Activated T-helper 2 cell treated with anti-CD3 and anti-CD28 coated beads, Interferon-gamma antibody, Interleukin-2, Interleukin-4, amounts not matched to agents 10 μg/mL and 5 μg/mL and 100 μg/mL, durations not matched to agents 14 hours and 24 hours and 36 hours (primary cell): ENCODE data around the gene SCAF8. TPM values are rescaled to one million over a fixed set of nuclear protein-coding genes. Genes with fewer than 3 reads are reported as not detected.
"Not testable (repeated sequence)": the region's sequence is repeated elsewhere in the genome, so short reads cannot be mapped to it uniquely, and the experiment has no call there.

Experiments
- DNase-seq: peaks from one replicate; pipeline ENCODE4 v3.0.0; 2021; ENCODE audit warnings: low spot score
- H3K27ac Mint-ChIP-seq: one replicate; pipeline ENCODE4 v1.8.0; 2021; ENCODE audit warnings: mixed read lengths
- H3K27me3 Mint-ChIP-seq: one replicate; pipeline ENCODE4 v1.8.0; 2021; ENCODE audit warnings: low read depth, mixed read lengths
- H3K36me3 Mint-ChIP-seq: one replicate; pipeline ENCODE4 v1.8.0; 2021; ENCODE audit warnings: low read depth, mixed read lengths
- H3K4me1 Mint-ChIP-seq: one replicate; pipeline ENCODE4 v1.8.0; 2021; ENCODE audit warnings: low read depth, mixed read lengths
- H3K4me3 Mint-ChIP-seq: one replicate; pipeline ENCODE4 v1.8.0; 2021; ENCODE audit warnings: low read depth, mild to moderate bottlenecking, moderate library complexity, mixed read lengths
- H3K9me3 Mint-ChIP-seq: one replicate; pipeline ENCODE4 v1.8.0; 2021; ENCODE audit warnings: mixed read lengths
- intact Hi-C: fragments of 100-400 bp; cut with micrococcal nuclease; formaldehyde crosslinking; loops from one replicate; pipeline ENCODE4 v1.15.1; 2023
- total RNA-seq: library from RNA; stranded (reverse); gene quantifications from 2 replicates; pipeline ENCODE4 v1.2.3, GENCODE V29; 2022

SCAF8 gene
- total RNA-seq = 35.4 and 37.3 TPM in 2 replicates

- H3K27ac Mint-ChIP-seq = peak within 1 kb of the TSS; percentile 98
- peaks cover 25% of the 10 kb centered on the region for H3K4me1 Mint-ChIP-seq
- peak within 1 kb of the TSS; percentile 91 for H3K4me3 Mint-ChIP-seq
- peak; percentile 83 for DNase-seq
- no peaks in the 10 kb centered on the region for H3K27me3 Mint-ChIP-seq
- intact Hi-C loops = loop anchor here (1.0 to 10.0 kb wide), 7 partner anchors 58 to 684 kb away; partner anchors contain the start of gene TFB1M
- peaks cover 25% of the 10 kb centered on the region for H3K36me3 Mint-ChIP-seq
- no peaks in the 10 kb centered on the region for H3K9me3 Mint-ChIP-seq
These were observed at the start of gene SCAF8 for GRCh38 chr6:154733183-154733625. TSS of gene SCAF8 (plus strand) at chr6:154733416. CDS start at chr6:154733901, 485 bp downstream.

GRCh38 chr6:154683756-154684523 lies 49.3 kb upstream of the SCAF8 start:
- no peaks in the 10 kb centered on the region for H3K9me3 Mint-ChIP-seq
- intact Hi-C loops = no loop called here
- H3K27ac Mint-ChIP-seq = no peak overlapping the region
- no peaks in the 10 kb centered on the region for H3K36me3 Mint-ChIP-seq
- H3K4me1 Mint-ChIP-seq = peaks cover 10% of the 10 kb centered on the region
- H3K4me3 Mint-ChIP-seq = no peak overlapping the region
- peaks cover 9% of the 10 kb centered on the region for H3K27me3 Mint-ChIP-seq
- no peak for DNase-seq

GRCh38 chr6:154686162-154686561 lies 47.1 kb upstream of the SCAF8 start:
- no peak overlapping the region for H3K4me3 Mint-ChIP-seq
- intact Hi-C loops = no loop called here
- no peak for DNase-seq
- peaks cover 14% of the 10 kb centered on the region for H3K4me1 Mint-ChIP-seq
- H3K27me3 Mint-ChIP-seq = peaks cover 9% of the 10 kb centered on the region
- no peak overlapping the region for H3K27ac Mint-ChIP-seq
- no peaks in the 10 kb centered on the region for H3K36me3 Mint-ChIP-seq
- no peaks in the 10 kb centered on the region for H3K9me3 Mint-ChIP-seq

- no peak overlapping the region for H3K4me3 Mint-ChIP-seq
- no peaks in the 10 kb centered on the region for H3K9me3 Mint-ChIP-seq
- H3K36me3 Mint-ChIP-seq = no peaks in the 10 kb centered on the region
- H3K4me1 Mint-ChIP-seq = peaks cover 4% of the 10 kb centered on the region
- no peaks in the 10 kb centered on the region for H3K27me3 Mint-ChIP-seq
- intact Hi-C loops = no loop called here
- no peak overlapping the region for H3K27ac Mint-ChIP-seq
- DNase-seq = no peak
These were observed 43.5 kb upstream of the SCAF8 start for GRCh38 chr6:154689493-154690255.

- no peaks in the 10 kb centered on the region for H3K27me3 Mint-ChIP-seq
- no peaks in the 10 kb centered on the region for H3K36me3 Mint-ChIP-seq
- DNase-seq = no peak
- H3K27ac Mint-ChIP-seq = no peak overlapping the region
- H3K9me3 Mint-ChIP-seq = no peaks in the 10 kb centered on the region
- intact Hi-C loops = no loop called here
- H3K4me3 Mint-ChIP-seq = no peak overlapping the region
- peaks cover 4% of the 10 kb centered on the region for H3K4me1 Mint-ChIP-seq
These were observed 42.4 kb upstream of the SCAF8 start for GRCh38 chr6:154690857-154691256.

GRCh38 chr6:154696661-154697060 lies 36.6 kb upstream of the SCAF8 start:
- Mint-ChIP-seq H3K36me3 (no peaks in the 10 kb centered on the region), H3K4me3 (no peak overlapping the region), H3K9me3 (no peaks in the 10 kb centered on the region), H3K4me1 (no peaks in the 10 kb centered on the region), H3K27me3 (peaks cover 7% of the 10 kb centered on the region), H3K27ac (no peak overlapping the region)
- intact Hi-C loops = no loop called here
- no peak for DNase-seq

- Mint-ChIP-seq H3K27ac (no peak overlapping the region), H3K4me1 (no peaks in the 10 kb centered on the region), H3K9me3 (no peaks in the 10 kb centered on the region), H3K4me3 (no peak overlapping the region), H3K36me3 (no peaks in the 10 kb centered on the region), H3K27me3 (peaks cover 20% of the 10 kb centered on the region)
- intact Hi-C loops = no loop called here
- DNase-seq = no peak
These were observed 30.1 kb upstream of the SCAF8 start for GRCh38 chr6:154703124-154703523.

GRCh38 chr6:154705471-154706113 lies 27.6 kb upstream of the SCAF8 start:
- H3K4me1 Mint-ChIP-seq = no peaks in the 10 kb centered on the region
- H3K27me3 Mint-ChIP-seq = peaks cover 22% of the 10 kb centered on the region
- DNase-seq = no peak
- H3K36me3 Mint-ChIP-seq = no peaks in the 10 kb centered on the region
- intact Hi-C loops = no loop called here
- H3K9me3 Mint-ChIP-seq = no peaks in the 10 kb centered on the region
- no peak overlapping the region for H3K4me3 Mint-ChIP-seq
- no peak overlapping the region for H3K27ac Mint-ChIP-seq

- H3K9me3 Mint-ChIP-seq = no peaks in the 10 kb centered on the region
- intact Hi-C loops = no loop called here
- H3K27ac Mint-ChIP-seq = no peak overlapping the region
- H3K4me1 Mint-ChIP-seq = no peaks in the 10 kb centered on the region
- no peak overlapping the region for H3K4me3 Mint-ChIP-seq
- H3K27me3 Mint-ChIP-seq = peaks cover 15% of the 10 kb centered on the region
- DNase-seq = no peak
- H3K36me3 Mint-ChIP-seq = no peaks in the 10 kb centered on the region
These were observed 26.8 kb upstream of the SCAF8 start for GRCh38 chr6:154706389-154706788.

- no peak overlapping the region for H3K27ac Mint-ChIP-seq
- no peaks in the 10 kb centered on the region for H3K9me3 Mint-ChIP-seq
- intact Hi-C loops = no loop called here
These were observed 23.6 kb upstream of the SCAF8 start for GRCh38 chr6:154709621-154710020.

GRCh38 chr6:154710689-154711088 lies 22.5 kb upstream of the SCAF8 start:
- DNase-seq = no peak
- no peaks in the 10 kb centered on the region for H3K36me3 Mint-ChIP-seq
- H3K27me3 Mint-ChIP-seq = peaks cover 13% of the 10 kb centered on the region
- intact Hi-C loops = no loop called here
- no peak overlapping the region for H3K4me3 Mint-ChIP-seq
- no peaks in the 10 kb centered on the region for H3K4me1 Mint-ChIP-seq
- H3K9me3 Mint-ChIP-seq = no peaks in the 10 kb centered on the region
- no peak overlapping the region for H3K27ac Mint-ChIP-seq

More at GRCh38 chr6:154709621-154710020, 23.6 kb upstream of the SCAF8 start:
- Mint-ChIP-seq H3K27me3 (peaks cover 14% of the 10 kb centered on the region), H3K36me3 (no peaks in the 10 kb centered on the region), H3K4me1 (no peaks in the 10 kb centered on the region), H3K4me3 (no peak overlapping the region)
- DNase-seq = no peak

GRCh38 chr6:154715446-154715845 lies 17.8 kb upstream of the SCAF8 start:
- Mint-ChIP-seq H3K36me3 (peaks cover 5% of the 10 kb centered on the region), H3K9me3 (peaks cover 15% of the 10 kb centered on the region), H3K4me1 (no peaks in the 10 kb centered on the region), H3K27ac (no peak overlapping the region), H3K27me3 (peaks cover 9% of the 10 kb centered on the region), H3K4me3 (no peak overlapping the region)
- DNase-seq = no peak
- intact Hi-C loops = no loop called here

GRCh38 chr6:154716350-154716749 lies 16.9 kb upstream of the SCAF8 start:
- peaks cover 15% of the 10 kb centered on the region for H3K9me3 Mint-ChIP-seq
- H3K4me3 Mint-ChIP-seq, H3K4me1 Mint-ChIP-seq, H3K36me3 Mint-ChIP-seq, H3K27ac Mint-ChIP-seq, DNase-seq, intact Hi-C loops, H3K27me3 Mint-ChIP-seq: not testable (repeated sequence)
